Neuron (in vitro differentiated cells): ENCODE results near the gene ARG2.

ENCODE experiments used
- H2AFZ ChIP-seq: one replicate; pipeline ENCODE4 v1.6.1; 2013; ENCODE audit warnings: low read depth, mild to moderate bottlenecking, inconsistent platforms, low read length, moderate library complexity
- H3K27me3 ChIP-seq: one replicate; pipeline ENCODE4 v1.6.1; 2013; ENCODE audit warnings: low read length; ENCODE audit not compliant: insufficient read depth
- H3K36me3 ChIP-seq: one replicate; pipeline ENCODE4 v1.6.1; 2013; ENCODE audit warnings: low read length; ENCODE audit not compliant: insufficient read depth
- H3K4me1 ChIP-seq: one replicate; pipeline ENCODE4 v1.6.1; 2013; ENCODE audit warnings: low read length; ENCODE audit not compliant: insufficient read depth
- H3K4me3 ChIP-seq: 2 replicates; pipeline ENCODE4 v1.5.1; 2013; ENCODE audit warnings: mild to moderate bottlenecking, low read length, moderate library complexity
- H3K9me3 ChIP-seq: one replicate; pipeline ENCODE4 v1.6.1; 2013; ENCODE audit warnings: low read length

ARG2 gene

GRCh38 chr14:67653651-67654280 lies 34.0 kb downstream of the ARG2 start:
- Histone ChIP-seq H2AFZ (no peak overlapping the region), H3K4me3 (no peak overlapping the region), H3K4me1 (no peaks in the 10 kb centered on the region), H3K36me3 (peaks cover 84% of the 10 kb centered on the region), H3K27me3 (no peaks in the 10 kb centered on the region), H3K9me3 (no peaks in the 10 kb centered on the region)

GRCh38 chr14:67663633-67664032 lies 43.9 kb downstream of the ARG2 start:
- Histone ChIP-seq H3K9me3 (no peaks in the 10 kb centered on the region), H3K4me1 (no peaks in the 10 kb centered on the region), H2AFZ (no peak overlapping the region), H3K27me3 (no peaks in the 10 kb centered on the region), H3K36me3 (peaks cover 25% of the 10 kb centered on the region), H3K4me3 (no peak overlapping the region)

- no peaks in the 10 kb centered on the region for H3K27me3 ChIP-seq
- H3K4me1 ChIP-seq = no peaks in the 10 kb centered on the region
- H3K9me3 ChIP-seq = no peaks in the 10 kb centered on the region
- no peak overlapping the region for H3K4me3 ChIP-seq
- H2AFZ ChIP-seq = no peak overlapping the region
- H3K36me3 ChIP-seq = peaks cover 15% of the 10 kb centered on the region
Measured at GRCh38 chr14:67665868-67666267, 46.1 kb downstream of the ARG2 start.

- H3K4me3 ChIP-seq = no peak overlapping the region
- H3K9me3 ChIP-seq = no peaks in the 10 kb centered on the region
- H2AFZ ChIP-seq = no peak overlapping the region
- H3K27me3 ChIP-seq = no peaks in the 10 kb centered on the region
- H3K4me1 ChIP-seq = no peaks in the 10 kb centered on the region
- H3K36me3 ChIP-seq = peaks cover 11% of the 10 kb centered on the region
Measured at GRCh38 chr14:67666750-67667449, 47.2 kb downstream of the ARG2 start.

- Histone ChIP-seq H3K36me3 (peaks cover 6% of the 10 kb centered on the region), H3K27me3 (no peaks in the 10 kb centered on the region), H3K4me3 (no peak overlapping the region), H2AFZ (no peak overlapping the region), H3K4me1 (peaks cover 9% of the 10 kb centered on the region), H3K9me3 (no peaks in the 10 kb centered on the region)
Measured at GRCh38 chr14:67668559-67668958, 48.8 kb downstream of the ARG2 start.

GRCh38 chr14:67673451-67673850 lies 53.7 kb downstream of the ARG2 start:
- H2AFZ ChIP-seq = no peak overlapping the region
- peaks cover 18% of the 10 kb centered on the region for H3K36me3 ChIP-seq
- peak overlapping the region; percentile 55 for H3K4me3 ChIP-seq
- H3K9me3 ChIP-seq = no peaks in the 10 kb centered on the region
- H3K4me1 ChIP-seq = peaks cover 18% of the 10 kb centered on the region
- no peaks in the 10 kb centered on the region for H3K27me3 ChIP-seq

- no peaks in the 10 kb centered on the region for H3K9me3 ChIP-seq
- H3K36me3 ChIP-seq = peaks cover 22% of the 10 kb centered on the region
- peaks cover 18% of the 10 kb centered on the region for H3K4me1 ChIP-seq
- peak overlapping the region; percentile 90 for H2AFZ ChIP-seq
- H3K27me3 ChIP-seq = no peaks in the 10 kb centered on the region
- peak overlapping the region; percentile 55 for H3K4me3 ChIP-seq
Measured at GRCh38 chr14:67674139-67674479, 54.4 kb downstream of the ARG2 start.

- peak within 1 kb of the TSS; percentile 90 for H2AFZ ChIP-seq
- H3K4me1 ChIP-seq = peaks cover 18% of the 10 kb centered on the region
- no peaks in the 10 kb centered on the region for H3K27me3 ChIP-seq
- H3K36me3 ChIP-seq = peaks cover 22% of the 10 kb centered on the region
- peak within 1 kb of the TSS; percentile 55 for H3K4me3 ChIP-seq
- no peaks in the 10 kb centered on the region for H3K9me3 ChIP-seq
Measured at GRCh38 chr14:67674480-67675218, 54.9 kb downstream of the ARG2 start, which contains the start of gene VTI1B. TSS of gene VTI1B (minus strand) at chr14:67674632. CDS start at chr14:67674489, 143 bp downstream.

GRCh38 chr14:67675219-67675582 lies 55.5 kb downstream of the ARG2 start:
- peaks cover 18% of the 10 kb centered on the region for H3K4me1 ChIP-seq
- no peaks in the 10 kb centered on the region for H3K27me3 ChIP-seq
- H2AFZ ChIP-seq = peak overlapping the region; percentile 90
- H3K36me3 ChIP-seq = peaks cover 22% of the 10 kb centered on the region
- peak overlapping the region; percentile 55 for H3K4me3 ChIP-seq
- no peaks in the 10 kb centered on the region for H3K9me3 ChIP-seq

GRCh38 chr14:67679006-67679405 lies 59.3 kb downstream of the ARG2 start:
- no peaks in the 10 kb centered on the region for H3K27me3 ChIP-seq
- H3K36me3 ChIP-seq = peaks cover 51% of the 10 kb centered on the region
- no peak overlapping the region for H2AFZ ChIP-seq

GRCh38 chr14:67680121-67680602 lies 60.4 kb downstream of the ARG2 start:
- H3K4me3 ChIP-seq = no peak overlapping the region
- H3K36me3 ChIP-seq = peaks cover 63% of the 10 kb centered on the region

More at GRCh38 chr14:67679006-67679405, 59.3 kb downstream of the ARG2 start:
- Histone ChIP-seq H3K4me3 (no peak overlapping the region), H3K4me1 (peaks cover 5% of the 10 kb centered on the region), H3K9me3 (no peaks in the 10 kb centered on the region)

GRCh38 chr14:67680941-67681340 lies 61.2 kb downstream of the ARG2 start:
- peaks cover 71% of the 10 kb centered on the region for H3K36me3 ChIP-seq

More at GRCh38 chr14:67680121-67680602, 60.4 kb downstream of the ARG2 start:
- Histone ChIP-seq H3K27me3 (no peaks in the 10 kb centered on the region), H3K4me1 (peaks cover 5% of the 10 kb centered on the region), H3K9me3 (no peaks in the 10 kb centered on the region), H2AFZ (no peak overlapping the region)

GRCh38 chr14:67683842-67684241 lies 64.1 kb downstream of the ARG2 start:
- no peaks in the 10 kb centered on the region for H3K27me3 ChIP-seq
- H3K4me3 ChIP-seq = no peak overlapping the region
- H2AFZ ChIP-seq = no peak overlapping the region
- H3K9me3 ChIP-seq = peaks cover 2% of the 10 kb centered on the region
- H3K36me3 ChIP-seq = peaks cover 80% of the 10 kb centered on the region
- H3K4me1 ChIP-seq = no peaks in the 10 kb centered on the region

More at GRCh38 chr14:67680941-67681340, 61.2 kb downstream of the ARG2 start:
- Histone ChIP-seq H3K27me3 (no peaks in the 10 kb centered on the region), H3K4me3 (no peak overlapping the region), H2AFZ (no peak overlapping the region), H3K9me3 (peaks cover under 1% of the 10 kb centered on the region), H3K4me1 (peaks cover 5% of the 10 kb centered on the region)
